ENCODE results near the gene KPTN.
A peak's percentile ranks its signal among the peaks of the same experiment; 100 is the strongest.

The KPTN gene

GRCh38 chr19:47521473-47522180, 37.6 kb upstream of the KPTN start:
- TF ChIP-seq, protein P1, sequence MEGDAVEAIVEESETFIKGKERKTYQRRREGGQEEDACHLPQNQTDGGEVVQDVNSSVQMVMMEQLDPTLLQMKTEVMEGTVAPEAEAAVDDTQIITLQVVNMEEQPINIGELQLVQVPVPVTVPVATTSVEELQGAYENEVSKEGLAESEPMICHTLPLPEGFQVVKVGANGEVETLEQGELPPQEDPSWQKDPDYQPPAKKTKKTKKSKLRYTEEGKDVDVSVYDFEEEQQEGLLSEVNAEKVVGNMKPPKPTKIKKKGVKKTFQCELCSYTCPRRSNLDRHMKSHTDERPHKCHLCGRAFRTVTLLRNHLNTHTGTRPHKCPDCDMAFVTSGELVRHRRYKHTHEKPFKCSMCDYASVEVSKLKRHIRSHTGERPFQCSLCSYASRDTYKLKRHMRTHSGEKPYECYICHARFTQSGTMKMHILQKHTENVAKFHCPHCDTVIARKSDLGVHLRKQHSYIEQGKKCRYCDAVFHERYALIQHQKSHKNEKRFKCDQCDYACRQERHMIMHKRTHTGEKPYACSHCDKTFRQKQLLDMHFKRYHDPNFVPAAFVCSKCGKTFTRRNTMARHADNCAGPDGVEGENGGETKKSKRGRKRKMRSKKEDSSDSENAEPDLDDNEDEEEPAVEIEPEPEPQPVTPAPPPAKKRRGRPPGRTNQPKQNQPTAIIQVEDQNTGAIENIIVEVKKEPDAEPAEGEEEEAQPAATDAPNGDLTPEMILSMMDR (IDR thresholded peaks at IDR 0.05; ENCODE audit: low read depth, low read length): 0 out of 2 replicates have a peak, but pooled peaks have one; percentile 1
- Histone ChIP-seq H3K27ac (no peak overlapping the region), H3K4me3 (ENCODE audit: low read depth, low read length) (no peak overlapping the region), H3K36me3 (no peaks in the 10 kb centered on the region), H3K27me3 (ENCODE audit: insufficient read depth, low read depth, severe bottlenecking) (no peaks in the 10 kb centered on the region), H3K9me3 (ENCODE audit: severe bottlenecking) (peaks cover under 1% of the 10 kb centered on the region)
- DNase-seq: no peak

DNA sequence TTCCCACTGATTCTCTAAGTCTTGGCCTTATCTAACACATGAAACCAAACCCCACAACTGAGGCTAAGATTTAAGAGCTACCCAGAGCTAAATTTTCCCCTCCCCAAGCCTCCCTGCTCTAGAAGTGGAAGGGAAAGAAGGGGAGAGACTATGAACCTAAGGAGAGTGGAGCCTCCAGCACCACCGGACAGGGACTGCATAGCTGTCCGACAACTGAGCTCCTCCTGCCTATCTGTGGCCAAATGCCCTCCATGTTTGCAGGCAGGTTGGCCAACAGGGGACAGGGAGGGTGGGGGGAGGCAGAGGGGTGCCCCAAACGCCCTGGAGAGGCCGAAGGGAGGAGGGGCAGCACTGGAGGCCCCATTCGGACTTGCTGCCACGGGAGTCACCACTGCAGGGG, 36.8 kb upstream of the KPTN start:
- Histone ChIP-seq H3K4me3 (ENCODE audit: low read depth, low read length) (no peak overlapping the region), H3K36me3 (no peaks in the 10 kb centered on the region), H3K9me3 (ENCODE audit: severe bottlenecking) (no peaks in the 10 kb centered on the region), H3K27me3 (ENCODE audit: insufficient read depth, low read depth, severe bottlenecking) (no peaks in the 10 kb centered on the region), H3K27ac (no peak overlapping the region)
- DNase-seq: no peak
- TF ChIP-seq, protein P1 (IDR thresholded peaks at IDR 0.05; ENCODE audit: low read depth, low read length): no peak

DNA sequence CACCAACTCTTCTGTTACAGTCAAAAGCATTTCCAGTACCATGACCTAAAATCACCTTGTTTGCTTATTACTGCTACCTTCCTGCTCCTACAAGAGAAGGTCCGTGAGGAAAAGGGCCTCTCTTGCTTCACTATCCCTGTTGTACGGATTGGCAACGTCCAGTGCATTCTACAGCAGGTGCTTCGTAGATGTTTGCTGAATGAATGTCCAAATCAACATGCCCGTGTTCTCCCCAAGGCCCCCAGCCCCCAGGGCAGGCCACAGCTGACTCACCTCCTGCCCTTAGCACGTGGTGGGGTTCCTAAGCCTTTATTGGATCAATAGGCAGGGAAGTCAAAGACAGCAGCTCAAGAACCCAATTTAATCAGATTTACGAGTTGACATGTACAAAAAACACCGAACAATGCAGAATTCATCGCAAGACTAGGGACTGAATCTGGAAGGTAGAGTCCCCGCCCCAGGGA, 36.4 kb upstream of the KPTN start:
- no peak overlapping the region for H3K4me3 ChIP-seq (ENCODE audit: low read depth, low read length)
- TF ChIP-seq, protein P1 (IDR thresholded peaks at IDR 0.05; ENCODE audit: low read depth, low read length): no peak
- H3K9me3 ChIP-seq (ENCODE audit: severe bottlenecking): no peaks in the 10 kb centered on the region
- H3K27ac ChIP-seq: no peak overlapping the region
- no peaks in the 10 kb centered on the region for H3K36me3 ChIP-seq
- DNase-seq: no peak
- no peaks in the 10 kb centered on the region for H3K27me3 ChIP-seq (ENCODE audit: insufficient read depth, low read depth, severe bottlenecking)

DNA sequence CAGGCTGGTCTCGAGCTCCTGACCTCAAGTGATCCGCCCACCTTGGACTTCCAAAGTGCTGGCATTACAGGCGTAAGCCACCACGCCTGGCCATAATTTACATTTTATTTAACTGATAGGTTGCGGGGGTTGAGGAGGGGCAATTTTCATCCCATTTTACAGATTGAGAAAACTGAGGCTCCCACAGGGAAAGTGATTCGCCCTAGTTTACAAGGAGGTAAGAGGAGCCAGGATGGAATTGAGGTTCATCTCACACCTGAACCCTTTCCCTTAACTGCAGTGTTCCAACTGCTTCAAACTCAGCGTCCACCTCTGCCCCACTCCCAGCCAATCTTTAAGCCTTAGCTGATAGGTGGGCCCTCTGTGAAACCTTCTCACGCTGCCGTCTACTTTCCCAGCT, 34.8 kb upstream of the KPTN start:
- DNase-seq: no peak
- no peak overlapping the region for H3K4me3 ChIP-seq (ENCODE audit: low read depth, low read length)
- H3K27me3 ChIP-seq (ENCODE audit: insufficient read depth, low read depth, severe bottlenecking): no peaks in the 10 kb centered on the region
- TF ChIP-seq, protein P1 (IDR thresholded peaks at IDR 0.05; ENCODE audit: low read depth, low read length): no peak
- H3K36me3 ChIP-seq: peaks cover 3% of the 10 kb centered on the region; the same call in 1 of the 2 replicates
- no peak overlapping the region for H3K27ac ChIP-seq
- no peaks in the 10 kb centered on the region for H3K9me3 ChIP-seq (ENCODE audit: severe bottlenecking)

GRCh38 chr19:47518139-47518538, 34.1 kb upstream of the KPTN start:
- DNase-seq: no peak
- peaks cover 7% of the 10 kb centered on the region; the same call in 1 of the 2 replicates for H3K36me3 ChIP-seq
- H3K27ac ChIP-seq: no peak overlapping the region
- TF ChIP-seq, protein P1 (IDR thresholded peaks at IDR 0.05; ENCODE audit: low read depth, low read length): no peak
- no peaks in the 10 kb centered on the region for H3K27me3 ChIP-seq (ENCODE audit: insufficient read depth, low read depth, severe bottlenecking)
- H3K4me3 ChIP-seq (ENCODE audit: low read depth, low read length): no peak overlapping the region
- no peaks in the 10 kb centered on the region for H3K9me3 ChIP-seq (ENCODE audit: severe bottlenecking)

All from WERI-Rb-1 (cell line).